ENCODE data around the gene SLC19A3.

DNA sequence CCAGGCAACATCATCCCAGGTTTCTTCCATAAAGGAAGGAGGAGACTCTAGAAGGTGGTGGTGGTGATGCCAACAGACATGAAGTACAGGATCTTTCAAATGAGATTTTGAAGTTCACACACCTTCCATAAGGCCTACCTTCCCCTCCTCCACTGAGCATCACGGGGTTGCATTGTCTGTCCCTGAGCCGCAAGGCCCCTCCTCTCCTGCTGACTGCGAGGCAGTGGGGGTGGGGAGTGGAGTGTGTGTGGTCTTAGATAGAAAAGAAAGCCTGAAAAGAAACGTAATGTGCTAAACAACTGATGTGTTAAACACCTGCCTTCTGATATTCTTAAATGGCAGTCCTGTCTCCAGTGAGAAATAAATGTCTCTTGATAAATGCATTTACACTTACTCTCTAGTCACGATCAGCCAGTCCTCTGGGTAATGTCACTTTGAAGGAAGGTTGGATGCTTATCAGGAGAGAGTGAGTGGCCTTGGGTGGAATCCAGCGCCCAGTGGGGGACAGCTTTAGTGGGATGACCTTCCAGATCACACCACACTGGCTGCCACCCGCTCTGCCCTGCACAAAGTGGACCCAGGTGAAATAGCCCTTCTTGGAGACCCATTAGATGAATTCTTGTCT is 56.7 kb downstream of the SLC19A3 start:
- TF ChIP-seq, protein P1, sequence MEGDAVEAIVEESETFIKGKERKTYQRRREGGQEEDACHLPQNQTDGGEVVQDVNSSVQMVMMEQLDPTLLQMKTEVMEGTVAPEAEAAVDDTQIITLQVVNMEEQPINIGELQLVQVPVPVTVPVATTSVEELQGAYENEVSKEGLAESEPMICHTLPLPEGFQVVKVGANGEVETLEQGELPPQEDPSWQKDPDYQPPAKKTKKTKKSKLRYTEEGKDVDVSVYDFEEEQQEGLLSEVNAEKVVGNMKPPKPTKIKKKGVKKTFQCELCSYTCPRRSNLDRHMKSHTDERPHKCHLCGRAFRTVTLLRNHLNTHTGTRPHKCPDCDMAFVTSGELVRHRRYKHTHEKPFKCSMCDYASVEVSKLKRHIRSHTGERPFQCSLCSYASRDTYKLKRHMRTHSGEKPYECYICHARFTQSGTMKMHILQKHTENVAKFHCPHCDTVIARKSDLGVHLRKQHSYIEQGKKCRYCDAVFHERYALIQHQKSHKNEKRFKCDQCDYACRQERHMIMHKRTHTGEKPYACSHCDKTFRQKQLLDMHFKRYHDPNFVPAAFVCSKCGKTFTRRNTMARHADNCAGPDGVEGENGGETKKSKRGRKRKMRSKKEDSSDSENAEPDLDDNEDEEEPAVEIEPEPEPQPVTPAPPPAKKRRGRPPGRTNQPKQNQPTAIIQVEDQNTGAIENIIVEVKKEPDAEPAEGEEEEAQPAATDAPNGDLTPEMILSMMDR (IDR thresholded peaks at IDR 0.05), result no peak
- TF ChIP-seq POLR2A (IDR thresholded peaks at IDR 0.05) (no peak), EP300 (IDR thresholded peaks at IDR 0.05) (no peak)

Measured in sigmoid colon (tissue), 4 donors.